Frontal cortex (tissue), 4 donors: ENCODE data around the gene FBLL1. TPM values are rescaled to one million over a fixed set of nuclear protein-coding genes. Genes with fewer than 3 reads are reported as not detected.
"Not testable (repeated sequence)": the region's sequence is repeated elsewhere in the genome, so short reads cannot be mapped to it uniquely, and the experiment has no call there.

Source experiments
- DNase-seq, 2 donors: peaks; one replicate each; pipeline ENCODE4 v3.0.0; 2012; ENCODE audit warnings: low spot score in 2 of 2
- FAIRE-seq: peaks from 2 replicates; lab custom pipeline; 2012; peaks lifted over from hg19 to GRCh38; lab: Jason Lieb, UNC
- total RNA-seq: library from RNA; depleted of rRNA; stranded (reverse); fragments of >200 nt; gene quantifications from one replicate; pipeline ENCODE4 v1.2.3, GENCODE V29; 2014
- donor health status: control.
- donor health status: control.
- donor health status: control.

The FBLL1 gene
- 64.8 TPM for total RNA-seq

DNA sequence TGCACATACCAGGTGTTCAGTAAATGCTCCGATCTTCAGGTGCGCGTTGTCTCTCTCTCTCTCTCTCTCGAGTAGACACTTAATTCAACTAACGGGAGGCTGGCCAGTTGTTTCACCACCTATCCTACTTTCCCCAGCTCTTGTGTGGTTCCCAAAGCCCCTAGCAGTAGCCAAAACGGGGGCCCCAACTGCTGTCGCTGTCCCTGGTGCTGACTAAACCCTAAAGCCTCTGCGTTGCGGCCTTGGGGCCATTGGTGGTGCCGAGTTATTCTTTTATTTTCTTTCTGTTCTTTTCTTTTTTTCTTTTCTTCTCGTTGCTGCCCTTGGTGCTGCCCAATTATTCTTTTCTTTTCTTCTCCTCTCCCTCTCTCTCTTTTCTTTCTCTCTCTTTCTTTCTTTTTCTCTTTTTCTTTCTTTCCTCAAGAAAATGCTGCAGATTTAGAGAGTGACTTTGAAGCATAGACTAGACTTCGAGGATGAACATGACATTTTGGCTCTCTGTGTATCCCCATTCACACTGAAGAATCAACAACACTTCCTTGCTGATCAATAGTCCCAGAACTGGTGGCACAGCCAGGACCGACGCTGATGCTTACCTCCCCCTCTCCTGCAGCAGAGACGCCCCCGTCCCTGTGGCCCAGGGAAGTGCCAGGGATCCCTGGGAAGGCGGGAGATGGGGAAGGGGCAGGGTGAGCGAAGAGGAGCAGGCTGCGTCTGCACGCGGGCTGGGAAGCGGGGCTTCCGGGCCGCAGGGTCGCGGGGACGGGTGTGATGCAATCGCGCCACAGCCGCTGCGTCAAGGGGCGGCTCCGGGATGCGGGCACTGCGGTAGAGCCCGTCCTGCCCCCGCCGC is at the start of gene FBLL1:
Gene FBLL1, plus strand, starts transcription at position 785 of the 853 bp plus-strand sequence. CDS start 200 bp downstream, outside the sequence.
- FAIRE-seq (no peak), DNase-seq (peak in 1 of 2 donors; percentile 48)

- FAIRE-seq (no peak), DNase-seq (no peak)
Measured at GRCh38 chr5:168480601-168481000, 48.5 kb upstream of the FBLL1 start.

DNA sequence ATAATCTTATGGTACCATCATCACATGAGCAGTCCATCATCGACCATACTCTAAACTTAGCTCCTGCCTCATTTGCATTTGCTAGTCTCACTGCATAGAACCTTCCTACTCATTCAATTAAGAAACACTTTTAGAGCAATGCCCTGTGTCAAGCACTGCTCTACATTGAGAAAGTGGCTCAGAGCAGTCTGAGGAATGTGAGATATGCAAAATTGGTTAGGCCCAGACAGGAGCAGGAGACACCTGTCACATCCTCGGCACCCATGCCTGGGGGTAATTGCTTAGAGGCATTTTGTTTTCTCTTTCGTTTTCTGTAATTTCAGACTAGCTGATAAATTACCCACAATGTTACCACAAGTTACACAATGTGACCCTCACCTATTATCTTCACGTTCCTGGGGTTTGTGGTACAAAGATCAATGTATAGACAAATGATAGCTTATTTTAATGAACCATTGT is 47.7 kb upstream of the FBLL1 start:
- DNase-seq: no peak
- FAIRE-seq: no peak

GRCh38 chr5:168482361-168482760 is 46.7 kb upstream of the FBLL1 start:
- no peak for FAIRE-seq
- no peak for DNase-seq

DNA sequence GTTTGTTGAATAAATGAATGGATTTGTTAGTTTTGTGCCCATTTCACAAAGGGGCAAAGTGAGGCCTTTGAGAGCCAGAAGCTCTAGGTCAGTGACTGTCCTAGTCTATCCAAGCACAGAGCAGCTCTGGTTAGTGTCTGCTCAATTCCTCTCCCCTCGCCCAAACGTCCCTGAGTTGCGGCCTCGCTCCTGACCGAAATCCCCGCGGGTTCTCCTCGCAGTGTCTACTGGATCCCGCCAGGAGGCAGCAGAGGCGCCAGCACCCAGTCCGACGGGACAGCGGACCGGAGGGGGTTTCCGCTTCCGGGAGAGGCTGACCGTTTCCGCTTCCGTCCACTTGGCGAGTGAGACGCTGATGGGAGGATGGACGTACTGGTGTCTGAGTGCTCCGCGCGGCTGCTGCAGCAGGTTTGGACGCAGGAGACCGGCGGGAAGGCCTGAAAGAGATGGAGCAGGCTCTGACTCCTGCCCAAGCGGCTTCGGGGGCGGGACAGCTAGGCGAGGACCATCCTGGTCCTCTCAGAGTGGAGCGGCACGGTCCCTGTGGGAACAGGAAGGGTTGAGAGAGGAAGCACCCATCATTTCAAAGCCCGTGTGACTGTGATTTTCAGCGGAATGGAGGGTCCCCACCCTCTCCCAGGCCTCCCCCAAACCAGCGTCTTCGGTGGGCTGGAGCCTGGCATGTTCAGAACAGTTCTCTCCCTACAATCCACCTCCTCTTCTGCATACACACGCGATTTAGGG is 42.8 kb upstream of the FBLL1 start, which contains the start of gene RARS1:
Gene RARS1, plus strand, starts transcription at position 336 of the 744 bp plus-strand sequence. Its CDS starts 28 bp downstream, at position 364.
- FAIRE-seq (no peak), DNase-seq (peak; percentile 80 to 92)

GRCh38 chr5:168489059-168489458 is 40.0 kb upstream of the FBLL1 start:
- DNase-seq (no peak), FAIRE-seq (no peak)

DNA sequence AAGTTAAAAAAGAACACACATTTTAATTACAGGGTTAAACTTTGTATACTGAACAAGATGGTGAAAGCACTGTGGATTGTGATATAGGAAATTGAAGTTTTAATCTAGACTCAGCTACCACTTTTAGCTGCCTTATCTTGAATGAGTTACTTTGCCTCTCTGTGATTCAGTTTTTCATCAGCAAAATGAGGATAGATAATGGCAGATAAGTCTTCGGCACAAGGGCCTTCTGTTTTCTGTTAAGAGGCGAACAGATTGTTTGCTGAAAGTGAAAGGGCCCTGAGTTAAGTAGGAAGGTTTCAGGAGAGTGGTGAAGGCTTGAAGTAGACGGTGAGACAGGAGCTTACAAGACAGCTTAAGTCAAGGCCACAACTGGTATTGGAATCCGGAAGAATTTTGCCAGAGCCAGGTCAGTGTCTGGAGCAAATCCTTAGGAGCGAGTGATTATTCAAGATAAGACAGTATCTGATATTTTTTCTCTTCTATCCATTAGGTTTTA is 35.0 kb upstream of the FBLL1 start:
- FAIRE-seq (no peak), DNase-seq (no peak)

DNA sequence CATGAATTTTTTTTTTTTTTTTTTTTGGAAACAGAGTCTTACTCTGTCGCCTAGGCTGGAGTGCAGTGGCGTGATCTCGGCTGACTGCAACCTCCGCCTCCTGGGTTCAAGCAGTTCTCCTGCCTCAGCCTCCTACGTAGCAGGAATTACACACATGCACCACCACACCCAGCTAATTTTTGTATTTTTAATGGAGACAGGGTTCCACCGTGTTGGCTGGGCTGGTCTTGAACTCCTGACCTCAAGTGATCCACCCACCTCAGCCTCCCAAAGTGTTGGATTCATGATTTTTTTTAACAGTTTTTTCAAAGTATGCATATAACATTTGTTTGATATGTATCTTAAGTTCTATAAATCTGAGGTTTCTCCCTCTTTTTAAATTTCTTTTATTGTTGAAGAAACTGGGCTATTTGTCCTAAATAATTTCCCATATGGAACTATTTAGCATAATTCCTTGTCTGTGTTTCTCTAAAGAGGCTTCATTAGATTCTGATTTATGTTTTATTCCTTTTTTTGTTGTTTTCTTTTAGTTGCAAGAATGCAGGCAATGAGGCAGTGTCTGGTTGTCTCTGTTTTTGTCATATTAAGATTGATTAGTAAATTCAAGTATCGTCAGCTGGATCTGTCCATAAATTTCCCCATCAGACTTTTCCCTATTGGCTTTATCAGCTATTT is 26.4 kb upstream of the FBLL1 start:
- no peak for DNase-seq
- no peak for FAIRE-seq

GRCh38 chr5:168513861-168514428 is 15.2 kb upstream of the FBLL1 start:
- DNase-seq: no peak
- no peak for FAIRE-seq

DNA sequence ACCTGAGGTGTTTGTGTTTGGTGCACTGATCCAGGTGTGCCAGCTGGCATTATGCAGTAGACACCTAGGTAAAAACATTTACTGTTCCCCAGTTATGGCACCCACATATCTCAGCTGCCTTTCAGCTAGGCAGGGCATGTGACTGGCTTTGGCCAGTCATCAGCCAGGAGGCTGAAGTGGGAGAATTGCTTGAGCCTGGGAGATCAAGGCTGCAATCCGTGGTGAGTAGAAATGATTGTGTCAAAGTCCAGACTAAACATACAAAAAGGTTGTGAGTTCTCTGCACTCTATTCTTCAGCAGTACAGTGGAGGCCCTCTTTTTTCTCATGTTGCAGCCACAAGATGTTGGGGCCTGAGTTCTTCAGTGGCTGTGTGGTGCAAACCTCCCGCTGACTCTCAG is 3.2 kb upstream of the FBLL1 start:
- no peak for FAIRE-seq
- DNase-seq: no peak

DNA sequence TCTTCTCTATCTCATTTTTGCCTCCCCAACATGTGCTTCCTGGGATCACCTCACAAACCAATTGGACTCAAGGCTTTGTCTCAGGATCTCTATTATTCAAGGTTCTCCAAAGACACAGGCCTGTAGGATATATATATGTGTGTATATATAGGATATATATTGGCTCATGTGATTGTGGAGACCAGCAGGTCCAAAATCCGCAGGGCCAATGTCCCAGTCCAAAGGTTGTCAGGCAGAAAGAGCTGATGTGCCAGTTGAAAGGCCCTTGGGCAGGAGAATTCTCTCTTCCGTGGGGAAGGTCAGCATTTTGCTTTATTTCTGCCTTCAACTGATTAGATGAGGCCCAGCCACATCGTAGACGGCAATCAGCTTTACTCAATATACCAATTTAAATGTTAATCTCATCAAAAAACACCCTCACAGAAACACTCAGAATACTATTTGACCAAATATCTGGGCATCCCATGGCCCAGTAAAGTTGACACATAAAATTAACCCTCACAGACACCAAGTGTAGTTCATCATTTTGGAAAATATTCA is 1.3 kb upstream of the FBLL1 start:
- no peak for DNase-seq
- FAIRE-seq: no peak

GRCh38 chr5:168529374-168530234 is 499 bp downstream of the FBLL1 start:
- peak in 1 of 2 donors; percentile 53 for DNase-seq
- no peak for FAIRE-seq

- DNase-seq: no peak
- no peak for FAIRE-seq
Measured at GRCh38 chr5:168530621-168531150, 1.6 kb downstream of the FBLL1 start.

- FAIRE-seq (no peak), DNase-seq (no peak)
Measured at GRCh38 chr5:168531191-168531590, 2.1 kb downstream of the FBLL1 start.

- DNase-seq (no peak), FAIRE-seq (no peak)
Measured at GRCh38 chr5:168531987-168532864, 3.1 kb downstream of the FBLL1 start.

GRCh38 chr5:168534351-168534750 is 5.2 kb downstream of the FBLL1 start:
- not testable (repeated sequence) for FAIRE-seq, DNase-seq

- FAIRE-seq: no peak
- no peak for DNase-seq
Measured at GRCh38 chr5:168537176-168537575, 8.1 kb downstream of the FBLL1 start.
